Left colon (tissue), 2 donors: Measurements from ENCODE around the gene FYN. TPM values are rescaled to one million over a fixed set of nuclear protein-coding genes. Genes with fewer than 3 reads are reported as not detected.
"Not testable (repeated sequence)": the region's sequence is repeated elsewhere in the genome, so short reads cannot be mapped to it uniquely, and the experiment has no call there.

Source experiments
- ATAC-seq: fragments of 200-7000 bp; cut with Tn5 transposase; one replicate; pipeline ENCODE4 v1.9.1; 2020; ENCODE audit warnings: mild to moderate bottlenecking, moderate library complexity
- DNase-seq, 2 donors: peaks; one replicate each; pipeline ENCODE4 v3.0.0-alpha.2; 2020
- intact Hi-C, 2 donors: fragments of 100-400 bp; cut with DNase I in 1 of 2; cut with micrococcal nuclease in 1 of 2; formaldehyde crosslinking; loops; one replicate each; pipeline versions ENCODE4 v1.11.2 to v1.14.0; 2022; cut with DNase I, micrococcal nuclease
- total RNA-seq, 2 donors: library from RNA; stranded (reverse); fragmentation: NEBNext Ultra II Directional; extraction: Animal tissue kit (Norgen Biotek cat#: 25700); gene quantifications; one replicate each; pipeline ENCODE4 v1.2.1, GENCODE V29; 2021
- donor health status: DM: no; HTN: no; CAD: no.
- donor health status: DM: yes; HTN: yes; CAD: no.

FYN gene
- total RNA-seq, 2 donors from 2014 or later = 16.0 to 23.8 TPM

DNA sequence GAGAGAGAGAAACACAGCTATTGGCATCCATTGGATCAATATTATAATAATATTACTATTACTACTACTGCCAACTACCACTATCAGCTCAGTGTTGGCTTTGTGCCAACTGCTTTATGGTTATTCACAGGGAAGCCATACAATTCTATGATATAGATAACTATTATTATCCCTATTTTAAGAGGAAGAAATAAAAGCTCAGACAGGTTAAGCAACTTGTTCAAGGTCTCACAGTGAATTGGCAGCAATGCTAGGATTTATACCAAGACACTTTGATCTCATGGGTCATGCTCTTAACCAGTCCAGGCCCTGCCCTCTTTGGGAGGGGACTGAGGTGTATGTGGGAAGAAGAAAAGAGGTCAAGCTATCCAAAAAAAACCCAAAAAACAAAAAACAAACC, 185.6 kb downstream of the FYN start:
- DNase-seq (no peak), ATAC-seq (peak; percentile 43)
- intact Hi-C loops = no loop called here

DNA sequence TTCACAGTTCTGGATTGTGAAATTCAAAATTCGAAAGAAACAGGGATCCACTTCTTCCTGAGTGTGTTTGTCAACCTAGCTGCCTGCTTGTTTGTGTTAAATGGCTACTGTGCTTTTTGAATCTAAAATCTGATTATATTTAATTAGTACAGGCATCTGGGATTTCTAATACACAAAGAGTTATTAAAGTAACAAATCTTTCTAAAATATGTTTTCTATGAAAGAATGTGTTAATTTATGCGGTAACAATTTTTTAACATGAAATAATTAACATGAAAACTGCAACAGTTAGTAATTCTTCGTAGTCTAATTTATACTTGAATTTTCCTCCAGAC, 186.4 kb downstream of the FYN start:
- ATAC-seq = no peak
- intact Hi-C loops = no loop called here
- DNase-seq = no peak

DNA sequence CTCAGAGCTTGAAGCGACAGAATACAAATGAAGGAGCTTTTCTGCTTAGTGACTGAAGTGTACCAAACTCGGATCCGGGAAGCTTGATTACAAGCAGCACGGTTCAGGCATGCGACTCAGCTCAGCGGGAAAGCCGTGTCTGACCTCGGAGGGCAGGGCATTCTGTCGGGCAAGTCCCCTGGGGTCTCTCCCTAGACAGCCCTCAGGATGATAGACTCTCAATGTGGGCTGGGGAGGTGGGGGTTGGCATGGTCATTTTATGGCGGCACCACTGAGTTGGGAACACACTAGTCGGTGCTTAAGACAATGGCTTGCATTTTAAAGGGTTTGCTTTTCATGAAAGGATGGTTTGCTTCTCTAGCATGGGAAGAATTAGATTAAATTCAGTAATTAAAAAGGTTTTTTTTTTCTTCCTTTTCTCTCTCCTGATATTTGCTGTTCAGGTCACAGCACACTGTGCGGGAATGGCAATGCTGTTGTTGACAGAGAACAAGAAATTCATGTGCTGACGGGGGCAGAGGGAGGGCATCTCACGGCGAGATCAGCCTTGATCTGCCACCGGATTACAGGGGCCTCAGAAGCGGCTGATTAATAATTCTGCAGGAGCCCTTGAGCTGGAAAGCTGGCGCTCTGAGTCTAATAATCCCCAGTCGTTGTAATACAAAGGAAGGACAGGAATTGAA, 186.9 kb downstream of the FYN start:
- intact Hi-C loops = no loop called here
- ATAC-seq (no peak), DNase-seq (no peak)

DNA sequence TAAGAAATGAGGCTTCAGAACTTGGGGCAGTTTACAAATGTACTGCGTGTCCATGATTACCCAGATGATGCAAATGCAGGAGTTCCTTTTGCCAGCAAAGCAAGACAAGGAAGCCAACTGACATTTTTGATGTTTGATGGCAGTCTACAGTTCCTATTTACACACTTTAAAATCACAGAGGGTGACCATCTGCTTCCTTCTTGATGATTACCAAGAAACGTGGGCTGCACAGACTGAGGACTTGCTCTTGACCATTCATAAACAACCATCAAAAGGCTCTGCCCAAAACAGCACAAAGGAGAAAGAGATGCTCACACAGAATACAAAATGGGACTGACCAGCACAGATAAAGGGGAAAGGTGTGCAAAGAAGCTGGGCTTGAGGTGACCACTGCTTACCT, 187.7 kb downstream of the FYN start:
- peak; percentile 6 for ATAC-seq
- no peak for DNase-seq
- intact Hi-C loops = no loop called here

DNA sequence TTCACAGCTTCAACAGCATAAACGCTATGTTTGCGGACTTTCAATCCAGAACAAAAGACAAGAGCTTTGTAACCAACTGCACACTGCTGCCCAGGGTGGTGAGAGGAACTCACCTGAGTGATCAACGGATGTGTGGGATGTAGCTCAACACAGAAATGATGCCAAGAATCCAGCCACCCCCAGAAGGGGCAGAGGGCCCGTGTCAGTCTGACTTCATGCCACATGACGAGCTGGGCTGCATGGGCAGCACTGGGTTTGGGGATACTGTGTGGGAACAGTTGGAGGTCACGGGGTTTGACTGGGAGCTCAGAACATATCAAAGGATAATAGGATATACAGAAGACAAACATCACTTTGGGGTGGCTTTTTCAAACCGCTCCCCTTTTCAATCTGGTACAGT, 188.2 kb downstream of the FYN start:
- ATAC-seq = no peak
- intact Hi-C loops = no loop called here
- no peak for DNase-seq

DNA sequence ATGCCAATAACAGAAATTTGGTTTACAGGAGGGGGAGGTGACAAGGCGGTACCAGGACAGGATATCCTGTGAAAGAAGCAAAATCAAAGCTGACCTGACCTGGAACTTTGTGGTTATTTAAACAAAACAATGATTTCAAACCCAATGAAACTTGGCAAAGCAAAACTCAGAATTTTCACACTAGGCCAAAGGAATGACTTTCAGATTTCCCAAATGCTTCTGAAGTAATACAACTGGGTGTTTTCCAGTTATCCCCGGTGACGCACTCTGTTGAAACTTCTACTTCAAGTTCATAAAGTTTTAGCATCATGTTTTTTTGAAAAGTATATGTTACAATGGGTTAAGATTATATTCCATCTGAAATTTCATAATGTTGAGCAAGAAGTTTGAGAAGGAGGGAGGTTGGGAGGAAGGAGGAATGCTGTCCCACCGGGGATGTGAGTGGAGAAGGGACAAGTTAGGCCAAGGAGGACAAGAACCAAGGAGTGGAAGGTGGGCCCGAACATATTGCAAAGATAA, 189.4 kb downstream of the FYN start:
- intact Hi-C loops = no loop called here
- ATAC-seq = no peak
- DNase-seq = no peak

DNA sequence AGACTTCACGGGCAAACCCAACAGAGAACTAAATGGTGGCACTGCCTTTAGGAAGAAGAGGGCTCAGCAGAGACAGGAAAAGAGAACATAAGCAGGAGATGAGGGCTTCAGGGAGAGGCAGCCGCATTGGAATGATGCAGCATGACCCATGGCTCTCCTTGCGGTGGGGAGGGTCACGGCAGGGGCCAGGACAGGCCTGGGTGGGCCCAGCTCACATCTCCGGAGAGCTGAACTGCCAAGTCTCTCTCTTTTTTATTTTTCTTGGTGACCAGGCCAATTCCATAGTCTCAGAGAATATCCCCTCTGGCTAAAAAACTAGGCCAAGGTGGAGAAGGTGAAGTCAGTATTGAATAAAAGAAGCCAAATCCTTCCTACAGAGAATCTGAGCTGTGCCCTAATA, 190.1 kb downstream of the FYN start:
- no peak for ATAC-seq
- intact Hi-C loops = no loop called here
- DNase-seq = no peak

DNA sequence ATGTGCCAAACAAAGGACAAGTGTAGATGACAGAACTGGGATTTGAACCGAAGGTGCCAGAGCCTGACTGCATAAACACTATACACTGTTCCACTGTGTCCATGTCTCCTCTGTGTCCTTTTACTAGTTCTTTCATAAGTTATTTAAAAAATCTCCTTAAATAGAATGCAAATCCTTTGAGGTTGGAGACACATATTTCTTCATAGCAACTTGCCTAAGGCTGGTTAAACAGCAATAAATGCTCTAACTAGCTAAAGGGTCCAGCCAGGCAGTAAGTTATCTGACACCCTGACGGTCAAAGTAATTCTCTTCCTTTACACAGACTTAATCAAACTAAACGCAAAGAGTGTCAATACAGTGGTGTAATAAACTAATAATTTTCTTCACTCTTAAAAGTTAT, 191.4 kb downstream of the FYN start:
- intact Hi-C loops = no loop called here

DNA sequence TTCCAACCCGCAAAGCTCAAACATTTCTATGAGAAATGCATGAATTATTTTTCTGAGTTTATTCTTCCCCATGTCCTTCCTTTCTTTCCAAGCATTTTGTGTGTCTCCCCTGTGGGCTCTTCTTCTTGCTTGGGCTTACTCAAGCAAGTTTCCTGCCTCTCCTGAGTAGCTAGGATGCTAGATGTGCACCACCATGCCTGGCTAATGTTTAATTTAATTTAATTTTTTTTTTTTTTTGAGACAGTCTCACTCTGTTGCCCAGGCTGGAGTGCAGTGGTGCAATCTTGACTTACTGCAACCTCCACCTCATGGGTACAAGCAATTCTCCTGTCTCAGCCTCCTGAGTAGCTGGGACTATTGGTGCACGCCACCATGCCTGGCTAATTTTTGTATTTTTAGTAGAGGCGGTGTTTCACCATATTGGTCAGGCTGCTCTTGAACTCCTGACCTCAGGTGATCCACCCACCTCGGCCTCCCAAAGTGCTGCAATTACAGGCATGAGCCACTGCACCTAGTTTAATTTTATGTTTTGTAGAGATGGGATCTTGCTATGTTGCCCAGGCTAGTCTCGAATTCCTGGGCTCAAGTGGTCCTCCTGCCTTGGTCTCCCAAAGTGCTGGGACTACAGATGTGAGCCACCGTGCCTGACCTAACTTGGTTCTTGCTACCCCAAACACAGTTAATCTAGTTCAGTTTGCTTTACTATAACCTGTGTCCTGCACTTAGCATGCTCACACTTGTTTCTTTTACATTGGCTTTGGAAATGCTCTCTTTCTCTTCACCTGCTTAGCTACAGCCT, 192.2 kb downstream of the FYN start:
- intact Hi-C loops, DNase-seq, ATAC-seq: not testable (repeated sequence)

More for the DNA sequence above, 191.4 kb downstream of the FYN start:
- ATAC-seq = no peak
- DNase-seq = no peak

DNA sequence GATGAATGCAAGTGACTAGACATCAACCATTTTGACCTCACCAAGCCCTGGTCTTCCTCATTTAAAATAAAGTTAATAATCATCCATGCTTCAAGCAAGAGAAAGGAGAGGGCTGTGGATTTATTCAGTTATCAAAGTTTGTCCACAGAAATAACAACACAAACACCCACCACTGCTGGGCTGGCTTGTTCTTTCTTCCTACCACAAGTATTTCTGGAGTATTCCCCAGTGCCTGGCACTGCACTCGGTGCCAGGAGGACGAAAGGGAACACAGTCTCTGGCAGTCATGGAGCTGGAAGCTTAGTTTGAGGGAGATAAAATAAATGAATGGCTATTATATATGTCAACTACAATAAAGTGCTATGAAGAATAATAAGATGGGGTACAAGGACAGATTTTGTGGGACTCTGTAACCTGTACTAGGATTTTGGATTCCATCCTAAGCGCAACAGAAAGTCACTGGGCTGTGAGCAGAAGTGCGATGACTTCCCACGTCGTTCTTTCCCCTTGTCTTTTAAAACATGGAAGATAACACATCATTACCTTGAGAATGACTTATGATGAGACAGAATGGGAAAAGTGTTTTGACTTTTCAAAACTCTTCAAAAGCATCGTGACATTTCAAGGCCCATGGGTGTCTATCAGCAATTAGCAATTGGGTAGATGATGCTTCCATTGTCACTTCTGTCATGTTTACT, 193.1 kb downstream of the FYN start:
- ATAC-seq (no peak), DNase-seq (no peak)
- intact Hi-C loops = no loop called here

DNA sequence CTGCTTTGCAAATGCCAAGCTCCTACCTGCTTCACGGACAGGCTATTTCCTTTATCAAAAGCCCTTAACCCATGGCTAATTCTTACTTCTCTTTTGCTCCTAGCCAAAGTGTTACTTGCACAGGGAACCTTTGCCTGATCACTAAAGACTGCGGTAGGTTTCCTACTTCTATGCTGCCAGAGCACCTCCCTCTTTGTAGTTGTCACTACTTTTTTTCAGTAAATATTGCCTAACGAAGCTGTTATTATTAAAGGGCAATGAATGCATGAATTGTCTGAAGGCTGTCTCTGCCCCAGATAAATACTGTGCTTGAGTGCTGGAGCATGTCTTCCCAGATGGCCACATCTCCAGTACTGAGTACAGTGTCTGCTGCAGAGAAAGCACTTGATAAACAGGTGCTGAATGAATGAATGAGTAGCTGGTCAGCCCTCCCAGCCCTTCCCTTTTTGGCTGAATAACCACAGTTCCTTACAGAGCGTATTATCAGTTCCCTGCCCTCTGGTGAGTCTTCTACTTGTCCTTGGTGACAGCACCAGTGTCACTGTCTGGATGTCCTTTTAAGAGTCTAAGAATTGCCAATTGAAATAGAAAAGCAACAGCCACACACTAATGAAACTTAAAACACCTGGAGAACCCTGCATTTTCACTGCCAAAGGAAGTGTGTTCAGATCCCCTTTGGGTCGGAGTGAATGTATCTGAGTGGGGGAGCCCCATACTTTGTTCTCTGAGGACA, 194.0 kb downstream of the FYN start:
- intact Hi-C loops = no loop called here
- no peak for ATAC-seq
- no peak for DNase-seq

DNA sequence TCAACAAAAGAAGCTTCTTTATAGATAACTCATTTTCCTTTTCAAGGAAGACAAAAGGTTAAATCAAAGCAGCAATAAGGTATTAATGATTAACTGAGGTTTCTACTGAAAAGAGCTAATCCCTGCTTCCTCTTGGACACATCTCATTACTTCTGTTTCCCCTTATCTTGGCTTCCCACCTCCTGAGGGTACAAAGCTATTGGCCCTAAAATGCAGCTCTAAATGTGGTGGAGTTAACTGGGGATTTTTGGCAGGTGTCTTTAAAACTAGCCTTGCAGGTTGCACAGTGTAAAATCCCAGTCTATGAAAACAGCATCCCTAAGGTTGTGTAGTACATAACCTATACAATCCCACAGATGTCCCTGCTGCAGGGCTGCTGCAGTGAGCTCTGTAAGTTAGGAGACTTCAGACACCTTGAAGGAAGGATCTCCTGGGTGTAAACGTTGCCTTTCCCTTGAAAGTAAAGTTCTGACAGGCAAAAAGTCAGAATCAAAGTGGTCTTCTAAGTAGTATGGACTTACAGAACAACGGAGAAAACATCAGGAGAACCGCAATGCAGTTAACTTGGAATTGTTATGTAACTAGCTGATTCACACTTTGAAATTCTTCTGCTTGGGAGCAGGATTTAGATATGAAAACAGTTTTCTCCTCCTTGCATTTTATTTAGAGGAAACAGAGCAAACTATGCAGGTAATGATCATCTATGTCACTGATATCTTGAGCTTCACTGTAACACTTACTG, 195.8 kb downstream of the FYN start:
- DNase-seq = no peak
- intact Hi-C loops = no loop called here
- peak; percentile 79 for ATAC-seq

DNA sequence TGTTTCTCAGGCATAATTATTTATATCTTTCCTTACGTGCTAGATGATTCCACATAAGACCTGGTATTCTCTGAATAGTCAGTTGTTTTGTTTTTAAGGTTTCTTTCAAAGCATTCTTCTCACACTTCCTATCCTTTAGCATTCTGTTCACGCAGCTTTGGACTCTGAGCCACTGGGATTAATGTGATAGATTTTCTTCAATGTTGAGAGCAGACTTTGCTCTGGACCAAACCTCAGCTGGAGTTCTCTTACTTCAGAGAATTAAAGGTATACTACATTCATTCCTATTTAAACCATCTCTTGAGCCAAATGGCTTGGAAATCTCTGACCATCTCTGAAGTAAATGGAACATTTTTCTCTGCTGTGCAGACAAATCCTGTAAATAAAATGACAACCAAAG, 196.9 kb downstream of the FYN start:
- DNase-seq = no peak
- intact Hi-C loops = no loop called here
- ATAC-seq = peak; percentile 82

DNA sequence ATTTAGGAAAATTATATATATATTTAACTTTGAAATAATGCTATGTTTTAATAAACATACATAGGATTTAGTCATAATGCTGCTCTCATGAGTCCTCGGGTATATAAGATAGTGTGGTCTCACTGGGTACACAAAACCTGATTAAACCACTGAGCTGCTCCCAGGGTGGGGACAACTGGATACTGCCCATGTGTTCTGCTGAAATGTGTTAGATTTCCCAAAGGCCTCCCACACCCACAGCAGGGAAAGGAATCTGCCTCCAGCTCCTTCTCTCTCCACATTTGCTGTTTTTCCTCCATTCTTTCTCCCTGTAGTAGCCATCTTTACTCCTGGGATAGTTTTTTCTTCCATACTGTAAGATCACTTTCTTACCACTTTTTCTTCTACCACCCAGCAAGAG, 198.4 kb downstream of the FYN start:
- intact Hi-C loops = no loop called here
- no peak for DNase-seq
- no peak for ATAC-seq

DNA sequence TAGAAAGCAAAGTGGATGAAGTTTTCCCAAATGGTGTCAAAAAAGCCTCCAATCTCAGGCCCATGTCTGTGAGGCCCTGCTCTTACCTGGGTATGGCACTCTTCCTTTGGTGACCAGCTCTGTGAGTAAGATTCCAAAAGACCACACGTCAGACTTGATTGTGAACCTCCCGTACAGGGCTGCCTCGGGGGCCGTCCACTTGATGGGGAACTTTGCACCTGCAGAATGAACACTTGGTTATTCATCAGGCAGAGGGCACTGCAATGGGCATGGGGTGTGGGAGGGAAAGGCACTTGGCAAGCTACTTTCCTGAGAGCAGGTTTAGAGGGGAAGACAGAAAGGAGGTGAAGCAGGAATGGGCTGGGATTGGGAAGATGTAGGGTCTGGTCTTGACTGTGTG, 198.8 kb downstream of the FYN start:
- intact Hi-C loops = no loop called here
- DNase-seq (no peak), ATAC-seq (no peak)

DNA sequence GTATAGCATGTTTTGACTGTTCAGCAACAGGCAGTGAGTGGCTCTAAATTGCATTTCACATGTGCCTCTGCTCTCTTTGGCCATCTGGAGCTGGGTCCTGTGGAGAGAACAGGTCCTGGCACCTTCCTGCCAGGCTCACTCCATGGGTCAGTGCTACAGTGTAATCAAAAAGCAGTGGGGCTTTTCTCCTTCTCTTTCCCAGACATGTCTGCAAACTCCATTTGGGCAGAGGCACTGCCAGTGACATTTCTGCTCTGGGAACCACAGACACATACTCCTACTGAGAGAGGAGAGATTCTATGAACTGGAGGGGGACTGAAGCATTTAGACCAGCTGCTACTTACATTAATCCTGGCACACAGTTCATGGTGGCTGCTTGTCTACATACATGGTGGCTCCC, 199.3 kb downstream of the FYN start:
- intact Hi-C loops = no loop called here
- no peak for DNase-seq
- no peak for ATAC-seq

DNA sequence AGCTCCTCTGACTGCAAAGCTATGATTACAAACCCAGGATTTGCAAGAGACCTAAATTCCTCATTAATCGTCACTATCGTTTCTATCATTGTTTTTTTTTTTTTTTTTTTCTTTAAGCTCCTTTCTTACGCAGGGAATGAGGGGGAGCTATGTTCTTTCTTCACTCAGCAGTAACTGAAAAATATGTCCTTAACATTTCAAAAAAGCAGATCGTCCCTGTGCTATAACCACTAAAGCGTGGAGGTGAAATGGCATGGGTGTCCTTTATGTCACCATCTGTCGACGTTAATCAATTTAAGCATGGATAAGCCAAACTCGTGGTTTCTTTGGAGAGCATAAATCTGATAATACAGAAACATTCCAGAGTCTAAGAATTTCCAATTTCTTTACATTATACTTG, 199.7 kb downstream of the FYN start:
- ATAC-seq (no peak), DNase-seq (no peak)
- intact Hi-C loops = no loop called here

DNA sequence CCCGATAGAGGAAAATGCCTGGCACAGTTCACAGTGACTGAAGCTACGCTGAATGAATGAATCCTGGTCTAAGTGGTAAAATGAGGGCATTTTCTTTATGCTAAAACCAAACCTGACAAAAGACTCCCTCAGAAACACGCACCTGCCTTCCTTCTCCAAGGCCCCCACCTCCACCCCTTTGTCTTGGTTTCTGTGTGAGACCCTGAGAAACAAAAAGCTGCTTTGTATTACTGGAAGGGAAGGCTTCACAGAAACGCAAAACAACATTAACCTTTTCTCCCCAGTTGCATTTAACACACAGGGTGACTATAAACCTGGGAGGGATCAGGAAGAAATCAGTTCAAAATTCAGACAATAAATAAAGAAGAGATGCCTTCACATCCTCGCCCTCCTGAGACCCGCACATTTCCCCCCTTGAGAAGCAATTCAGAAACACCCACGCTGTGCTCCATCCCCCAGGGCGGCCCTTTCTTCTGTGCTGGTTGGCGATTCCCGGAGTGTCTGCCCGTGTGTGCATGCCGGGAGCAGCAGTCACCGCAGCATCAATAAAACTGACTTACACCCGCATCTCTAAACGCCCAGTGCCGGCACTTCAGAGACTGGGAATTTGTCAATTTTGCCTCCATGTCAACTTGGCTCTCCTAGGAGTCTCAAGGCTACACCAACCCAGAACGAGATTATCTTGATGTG, 200.3 kb downstream of the FYN start:
- DNase-seq = no peak
- intact Hi-C loops = no loop called here
- ATAC-seq = peak; percentile 15
